Epithelial cell of esophagus (primary cell): Measurements from ENCODE around the gene NGRN.
"Not testable (repeated sequence)": the region's sequence is repeated elsewhere in the genome, so short reads cannot be mapped to it uniquely, and the experiment has no call there.

Source experiments
- DNase-seq: peaks from one replicate; pipeline ENCODE4 v3.0.0; 2010; ENCODE audit warnings: low read depth
- H3K4me3 ChIP-seq: 2 replicates; pipeline ENCODE4 v1.5.1; 2011; ENCODE audit warnings: mild to moderate bottlenecking, low read length, control low read depth
- CTCF ChIP-seq: IDR thresholded peaks from 2 replicates; pipeline ENCODE4 v1.5.1; 2011; ENCODE audit warnings: low read depth, mild to moderate bottlenecking, low read length, control low read depth, inconsistent platforms; ENCODE audit not compliant: insufficient read depth; ENCODE audit errors: missing control alignments

Gene NGRN

GRCh38 chr15:90249203-90249863 lies 16.1 kb upstream of the NGRN start, which contains the start of gene TTLL13:
TSS of gene TTLL13 (plus strand) at chr15:90249556. CDS start at chr15:90250631, 1,075 bp downstream.
- peak within 1 kb of the TSS; percentile 62 for H3K4me3 ChIP-seq
- no peak for TF ChIP-seq CTCF
- peak; percentile 76 for DNase-seq

- DNase-seq: no peak
- TF ChIP-seq CTCF: no peak
Measured at GRCh38 chr15:90257776-90258175, 7.7 kb upstream of the NGRN start.

GRCh38 chr15:90259524-90259923 lies 5.9 kb upstream of the NGRN start:
- no peak for DNase-seq
- TF ChIP-seq CTCF: no peak
- H3K4me3 ChIP-seq: no peak overlapping the region

More at GRCh38 chr15:90257776-90258175, 7.7 kb upstream of the NGRN start:
- no peak overlapping the region for H3K4me3 ChIP-seq

- not testable (repeated sequence) for H3K4me3 ChIP-seq, DNase-seq
Measured at GRCh38 chr15:90260731-90261130, 4.7 kb upstream of the NGRN start.

- DNase-seq: peak; percentile 89
- H3K4me3 ChIP-seq: no peak overlapping the region
- no peak for TF ChIP-seq CTCF
Measured at GRCh38 chr15:90261811-90262210, 3.7 kb upstream of the NGRN start.

- no peak overlapping the region for H3K4me3 ChIP-seq
- no peak for DNase-seq
- no peak for TF ChIP-seq CTCF
Measured at GRCh38 chr15:90262426-90262825, 3.0 kb upstream of the NGRN start.

- TF ChIP-seq CTCF: no peak
- H3K4me3 ChIP-seq: peak overlapping the region; percentile 90
- peak; percentile 24 for DNase-seq
Measured at GRCh38 chr15:90264671-90265070, 801 bp upstream of the NGRN start.
